Hematopoietic multipotent progenitor cell treated with erythropoietin and hydrocortisone succinate and interleukin-3 and kit ligand, for 6 days (in vitro differentiated cells): ENCODE measurements around the gene PIP4K2C.
"Not testable (repeated sequence)": the region's sequence is repeated elsewhere in the genome, so short reads cannot be mapped to it uniquely, and the experiment has no call there.

Experiments used
- DNase-seq: peaks from one replicate; pipeline ENCODE4 v3.0.0-alpha.2; 2015

PIP4K2C gene

GRCh38 chr12:57586128-57586527 lies 4.9 kb upstream of the PIP4K2C start:
- no peak for DNase-seq

GRCh38 chr12:57586832-57587429 lies 4.1 kb upstream of the PIP4K2C start:
- no peak for DNase-seq

- not testable (repeated sequence) for DNase-seq
These were observed 1.9 kb upstream of the PIP4K2C start for GRCh38 chr12:57588951-57589610.

- DNase-seq = no peak
These were observed 521 bp upstream of the PIP4K2C start for GRCh38 chr12:57590479-57590863.

GRCh38 chr12:57591782-57592325 lies 862 bp downstream of the PIP4K2C start:
- DNase-seq = no peak

- DNase-seq = no peak
These were observed 1.7 kb downstream of the PIP4K2C start for GRCh38 chr12:57592551-57593165.

- no peak for DNase-seq
These were observed 2.2 kb downstream of the PIP4K2C start for GRCh38 chr12:57593187-57593586.

- DNase-seq = no peak
These were observed 9.4 kb downstream of the PIP4K2C start for GRCh38 chr12:57600395-57600794.

- no peak for DNase-seq
These were observed 11.6 kb downstream of the PIP4K2C start for GRCh38 chr12:57602544-57602943.

GRCh38 chr12:57603324-57603723 lies 12.3 kb downstream of the PIP4K2C start:
- no peak for DNase-seq

- DNase-seq = no peak
These were observed 12.9 kb downstream of the PIP4K2C start for GRCh38 chr12:57603815-57604453.

GRCh38 chr12:57604454-57604991 lies 13.5 kb downstream of the PIP4K2C start, which contains the start of gene DTX3:
DTX3 (plus strand) TSS chr12:57604824; CDS start chr12:57606518, 1,694 bp downstream.
- no peak for DNase-seq

GRCh38 chr12:57604992-57605810 lies 14.2 kb downstream of the PIP4K2C start:
- no peak for DNase-seq

GRCh38 chr12:57605811-57606311 lies 14.9 kb downstream of the PIP4K2C start:
- DNase-seq = no peak

GRCh38 chr12:57606399-57606798 lies 15.4 kb downstream of the PIP4K2C start:
- no peak for DNase-seq

GRCh38 chr12:57606821-57607220 lies 15.8 kb downstream of the PIP4K2C start:
- no peak for DNase-seq

- DNase-seq = no peak
These were observed 17.1 kb downstream of the PIP4K2C start for GRCh38 chr12:57607958-57608663.

GRCh38 chr12:57609101-57609780 lies 18.2 kb downstream of the PIP4K2C start:
- no peak for DNase-seq

- no peak for DNase-seq
These were observed 19.0 kb downstream of the PIP4K2C start for GRCh38 chr12:57609781-57610553.

GRCh38 chr12:57610554-57611107 lies 19.6 kb downstream of the PIP4K2C start:
- DNase-seq = peak; percentile 40
